ENCODE data around the gene OGFOD2. TPM values are rescaled to one million over a fixed set of nuclear protein-coding genes. Genes with fewer than 3 reads are reported as not detected.
"Not testable (repeated sequence)": the region's sequence is repeated elsewhere in the genome, so short reads cannot be mapped to it uniquely, and the experiment has no call there.

The OGFOD2 gene
- 20.8 and 23.4 TPM in 2 replicates for total RNA-seq

- intact Hi-C loops (cut with micrococcal nuclease) = loop anchor here (1.0 to 10.0 kb wide), 11 partner anchors 9 to 1180 kb away; partner anchors contain the start of genes ABCB9, CCDC92, DDX55 and KNTC1
These were observed at the start of gene OGFOD2 for GRCh38 chr12:122974892-122975789. OGFOD2 (plus strand) TSS chr12:122975244; CDS start chr12:122975252, 8 bp downstream.

- intact Hi-C loops (cut with micrococcal nuclease) = no loop called here
These were observed 47.2 kb upstream of the OGFOD2 start for GRCh38 chr12:122927756-122928403.

- intact Hi-C loops (cut with micrococcal nuclease) = no loop called here
These were observed 46.5 kb upstream of the OGFOD2 start for GRCh38 chr12:122928404-122929147.

- intact Hi-C loops (cut with micrococcal nuclease) = no loop called here
These were observed 45.9 kb upstream of the OGFOD2 start for GRCh38 chr12:122929148-122929538.

GRCh38 chr12:122929812-122930211 is 45.2 kb upstream of the OGFOD2 start:
- intact Hi-C loops (cut with micrococcal nuclease) = no loop called here

- intact Hi-C loops (cut with micrococcal nuclease) = no loop called here
These were observed 42.8 kb upstream of the OGFOD2 start for GRCh38 chr12:122932207-122932606.

- intact Hi-C loops (cut with micrococcal nuclease) = no loop called here
These were observed 40.3 kb upstream of the OGFOD2 start for GRCh38 chr12:122934722-122935121.

- intact Hi-C loops (cut with micrococcal nuclease) = no loop called here
These were observed 39.7 kb upstream of the OGFOD2 start for GRCh38 chr12:122935318-122935717.

- intact Hi-C loops (cut with micrococcal nuclease) = no loop called here
These were observed 37.4 kb upstream of the OGFOD2 start for GRCh38 chr12:122937622-122938091.

- intact Hi-C loops (cut with micrococcal nuclease) = no loop called here
These were observed 35.9 kb upstream of the OGFOD2 start for GRCh38 chr12:122939125-122939524.

- intact Hi-C loops (cut with micrococcal nuclease) = not testable (repeated sequence)
These were observed 33.7 kb upstream of the OGFOD2 start for GRCh38 chr12:122941351-122941750.

GRCh38 chr12:122942637-122943036 is 32.4 kb upstream of the OGFOD2 start:
- intact Hi-C loops (cut with micrococcal nuclease) = no loop called here

- intact Hi-C loops (cut with micrococcal nuclease) = no loop called here
These were observed 31.8 kb upstream of the OGFOD2 start for GRCh38 chr12:122943196-122943595.

GRCh38 chr12:122944605-122945592 is 30.1 kb upstream of the OGFOD2 start:
- intact Hi-C loops (cut with micrococcal nuclease) = no loop called here

GRCh38 chr12:122946690-122947341 is 28.2 kb upstream of the OGFOD2 start:
- intact Hi-C loops (cut with micrococcal nuclease) = no loop called here

GRCh38 chr12:122947352-122947792 is 27.7 kb upstream of the OGFOD2 start:
- intact Hi-C loops (cut with micrococcal nuclease) = no loop called here

GRCh38 chr12:122948605-122949004 is 26.4 kb upstream of the OGFOD2 start:
- intact Hi-C loops (cut with micrococcal nuclease) = no loop called here

- intact Hi-C loops (cut with micrococcal nuclease) = no loop called here
These were observed 25.6 kb upstream of the OGFOD2 start for GRCh38 chr12:122949405-122949804.

GRCh38 chr12:122949816-122950675 is 25.0 kb upstream of the OGFOD2 start:
- intact Hi-C loops (cut with micrococcal nuclease) = loop anchor here (5.0 kb wide), 1 partner anchor 68 kb away; no protein-coding TSS in a partner anchor
